COLO668 (cell line): ENCODE data around the gene BAIAP2L2.
"Not testable (repeated sequence)": the region's sequence is repeated elsewhere in the genome, so short reads cannot be mapped to it uniquely, and the experiment has no call there.

Source experiments
- DNase-seq: peaks from one replicate; lab custom pipeline; 2025; ENCODE audit not compliant: unreplicated experiment; lab: John Stamatoyannopoulos, UW

BAIAP2L2 gene

DNA sequence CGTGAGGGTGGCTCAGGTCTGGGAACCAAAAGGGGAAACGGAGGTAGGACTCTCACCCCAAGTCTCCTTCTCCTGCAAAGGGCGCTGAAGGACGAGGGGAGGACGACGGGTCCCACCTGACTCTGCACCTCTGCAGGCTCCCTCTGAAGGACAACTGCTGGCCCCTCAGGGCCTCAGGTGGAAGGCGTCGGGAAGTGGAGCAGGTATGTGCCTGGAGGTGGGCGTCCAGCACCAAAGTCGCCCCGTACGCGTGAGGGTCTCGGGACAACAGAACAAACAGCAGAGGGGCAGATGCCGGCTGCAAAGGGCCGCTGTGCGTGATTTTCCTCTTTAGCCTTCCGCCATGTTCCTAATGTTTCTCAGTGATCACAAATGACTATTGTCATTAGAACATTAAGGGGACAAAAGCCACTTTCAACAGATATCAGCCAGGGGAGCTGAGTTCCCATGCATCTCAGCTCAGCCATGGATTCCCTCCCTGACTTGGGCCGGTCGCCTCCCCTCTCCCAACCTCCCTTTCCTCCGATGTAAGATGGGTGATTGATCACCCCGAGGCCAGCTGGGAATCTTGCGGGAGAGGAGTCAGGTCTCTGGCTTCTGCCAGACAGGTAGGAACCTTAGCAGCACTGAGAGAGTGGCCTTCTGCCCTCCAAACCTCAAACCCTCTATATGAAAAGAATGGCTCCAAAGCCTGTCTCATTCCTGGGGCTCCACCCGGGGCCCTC is 27.3 kb downstream of the BAIAP2L2 start:
- no peak for DNase-seq

DNA sequence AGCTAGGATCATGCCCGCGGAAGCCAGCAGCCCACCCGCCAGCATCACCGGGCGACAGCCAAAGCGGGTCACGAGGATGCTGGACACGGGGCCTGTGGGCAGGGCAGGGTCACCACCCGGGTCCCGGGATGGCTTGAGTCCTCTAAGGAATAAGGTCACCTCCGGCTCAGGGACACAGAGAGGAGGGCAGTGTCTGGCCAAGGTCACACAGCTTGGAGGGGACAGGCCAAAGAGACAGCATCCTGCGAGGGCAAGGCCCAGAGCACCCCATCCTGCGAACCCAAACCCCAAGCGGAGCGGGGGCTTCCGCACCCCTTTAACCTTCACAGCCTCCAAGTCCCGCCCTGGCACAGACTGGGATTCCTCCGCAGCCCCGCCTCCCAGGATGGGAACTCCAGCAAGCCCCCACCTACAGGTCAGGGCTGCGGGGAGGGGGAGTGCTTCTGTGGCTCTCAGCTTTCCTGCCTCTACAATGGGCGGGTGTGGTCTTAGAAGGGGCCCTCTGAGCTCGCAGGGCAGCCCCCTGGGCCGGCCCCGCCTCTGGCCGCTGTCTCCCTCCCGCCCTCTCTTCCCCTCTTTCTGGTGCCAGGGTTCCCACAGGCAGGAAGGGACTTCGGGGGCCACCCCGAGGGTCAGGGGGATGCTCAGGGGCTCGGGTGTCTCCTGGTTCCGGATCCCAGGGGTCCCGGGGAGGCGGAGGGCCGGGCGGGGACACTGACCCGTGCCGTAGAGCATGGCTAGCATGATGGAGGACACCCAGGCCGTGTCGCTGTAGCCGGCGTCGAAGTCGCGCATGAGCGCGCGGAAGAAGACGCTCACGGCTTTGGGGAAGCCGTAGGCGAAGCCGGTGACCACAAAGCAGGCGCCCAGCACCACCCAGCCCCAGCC is 28.3 kb downstream of the BAIAP2L2 start:
- DNase-seq = no peak

GRCh38 chr22:38081636-38081940 is 28.9 kb downstream of the BAIAP2L2 start:
- no peak for DNase-seq

- peak; percentile 78 for DNase-seq
Observed at GRCh38 chr22:38080850-38081635, 29.4 kb downstream of the BAIAP2L2 start.

DNA sequence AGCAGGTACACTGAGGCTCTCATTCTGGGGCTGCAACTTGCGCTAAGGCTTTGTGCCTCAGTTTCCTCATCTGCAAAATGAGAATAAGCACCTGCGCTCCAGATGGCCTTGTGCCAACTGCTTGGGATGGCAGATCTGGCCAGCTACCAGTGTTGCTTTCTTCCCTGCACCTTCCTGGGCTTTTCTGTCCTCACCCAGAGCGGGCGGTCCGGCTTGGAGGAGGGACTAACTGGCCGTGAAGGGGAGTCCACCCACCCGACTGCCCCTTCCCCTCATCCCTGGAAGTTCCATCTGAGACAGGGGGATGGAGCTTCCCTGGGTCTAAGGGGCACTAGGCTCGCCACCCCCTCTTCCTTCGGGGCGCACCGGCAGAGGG is 30.0 kb downstream of the BAIAP2L2 start:
- DNase-seq = no peak

DNA sequence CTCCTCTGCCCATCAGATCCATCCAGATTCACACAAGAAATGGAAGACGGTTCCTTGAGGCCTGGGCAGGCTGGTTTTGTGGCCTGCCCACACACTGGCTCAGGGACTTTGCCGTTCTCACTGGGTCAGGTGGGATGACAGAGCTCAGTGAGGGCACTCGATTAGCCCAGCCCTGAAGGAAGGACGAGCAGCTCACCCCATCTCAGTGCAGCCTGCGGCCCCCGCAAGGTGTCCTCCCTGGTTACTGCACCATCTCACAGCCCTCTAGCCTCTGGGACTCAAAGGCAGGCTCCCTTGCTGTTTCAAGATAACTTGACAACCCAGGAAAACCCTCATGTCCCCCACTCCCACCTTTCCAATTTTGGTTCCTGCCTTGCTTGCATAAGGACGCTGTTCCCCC is 30.7 kb downstream of the BAIAP2L2 start:
- no peak for DNase-seq

GRCh38 chr22:38079208-38079607 is 31.3 kb downstream of the BAIAP2L2 start:
- DNase-seq = not testable (repeated sequence)

DNA sequence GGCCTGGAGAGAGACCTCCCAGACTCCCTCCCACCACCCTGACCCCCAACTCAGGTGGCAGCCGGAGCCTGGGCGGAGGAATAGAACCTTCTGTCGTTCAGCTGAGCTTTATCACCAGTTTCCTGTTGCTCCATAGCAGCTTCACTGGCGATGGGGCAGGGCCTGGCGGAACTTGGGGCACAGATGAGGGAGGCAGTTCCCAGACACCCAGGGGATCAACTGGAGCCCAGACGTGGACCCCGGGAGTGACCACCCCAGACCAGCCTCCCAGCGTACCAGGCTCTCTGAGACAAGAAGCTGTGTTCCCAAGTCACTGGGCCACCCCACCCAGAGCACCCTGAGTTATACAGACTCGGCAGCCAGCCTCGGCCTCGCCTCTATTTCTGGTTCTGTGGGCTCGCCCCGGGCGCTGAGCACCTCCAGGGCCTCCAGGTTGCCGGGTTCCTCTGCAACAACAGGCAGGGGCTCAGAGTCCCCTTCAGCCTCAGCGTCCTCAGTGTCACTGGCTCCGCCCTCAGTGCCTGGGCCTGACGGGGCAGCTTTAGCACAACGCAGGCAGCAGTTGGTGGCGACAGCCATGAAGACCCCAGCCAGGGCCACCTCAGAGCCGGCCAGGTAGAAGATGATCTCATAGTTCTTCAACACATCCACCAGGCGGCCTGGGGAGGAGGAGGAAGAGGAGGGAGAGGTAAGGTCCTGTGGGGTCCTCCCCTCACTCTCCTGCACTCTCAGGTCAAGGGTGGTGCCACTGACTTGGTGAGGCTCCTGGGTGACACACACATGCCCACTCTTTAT is 32.2 kb downstream of the BAIAP2L2 start:
- no peak for DNase-seq

GRCh38 chr22:38077595-38077994 is 32.9 kb downstream of the BAIAP2L2 start:
- no peak for DNase-seq

DNA sequence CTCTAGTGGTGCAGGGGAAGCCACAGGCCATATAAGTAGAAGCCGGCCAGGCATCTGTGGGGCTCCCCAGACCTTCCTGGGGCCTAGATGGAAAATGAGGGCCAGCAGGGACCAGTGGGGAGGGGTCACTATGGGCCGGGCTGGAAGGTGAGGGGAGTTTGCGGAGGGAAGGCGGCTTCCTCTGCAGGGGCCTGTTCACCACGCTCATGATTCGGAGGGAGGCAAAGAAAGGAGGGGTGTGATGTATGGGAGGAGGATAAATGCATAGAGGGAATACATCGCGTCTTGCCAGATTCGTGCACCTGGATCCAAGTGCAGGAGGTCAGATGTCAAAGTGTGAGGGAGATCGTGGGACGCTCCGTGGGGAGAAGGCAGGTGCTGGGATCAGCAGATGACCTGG is 33.4 kb downstream of the BAIAP2L2 start:
- DNase-seq = no peak

- DNase-seq = no peak
Observed at GRCh38 chr22:38075961-38076360, 34.5 kb downstream of the BAIAP2L2 start.

DNA sequence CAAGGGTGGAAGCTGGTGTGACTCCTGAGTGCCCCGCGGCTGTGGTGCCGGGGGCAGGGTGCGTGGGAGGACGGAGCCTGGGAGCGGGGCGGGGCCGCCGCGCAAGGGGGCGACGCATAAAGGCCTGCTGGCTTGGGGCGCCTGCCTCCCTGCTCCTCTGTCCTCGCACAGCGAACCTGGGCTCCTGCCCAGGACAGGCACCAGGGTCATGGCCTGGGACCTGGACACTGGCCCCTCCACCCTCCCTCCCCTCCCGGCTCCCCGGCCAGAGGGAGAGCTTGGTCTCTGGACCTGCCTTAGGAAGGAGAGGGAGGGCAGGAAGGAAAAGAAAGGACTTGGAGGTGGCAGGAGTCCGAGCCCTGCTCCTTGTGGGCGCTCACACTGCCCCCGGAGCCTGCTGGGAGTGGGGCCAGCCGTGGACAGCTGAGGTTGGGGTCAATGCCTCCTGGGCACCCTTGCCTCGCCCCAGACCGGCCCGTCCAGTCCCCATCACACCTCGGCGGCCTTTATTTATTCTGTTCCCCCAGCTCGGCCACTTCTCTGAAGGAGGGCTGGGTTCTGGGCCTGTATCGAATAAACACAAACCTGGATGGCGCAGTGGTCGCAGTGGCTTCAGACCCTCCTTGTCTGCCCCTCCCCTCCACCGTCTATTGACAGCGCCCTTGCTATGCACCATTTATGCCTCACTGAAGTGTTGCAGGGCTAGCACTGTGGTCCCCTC is 35.2 kb downstream of the BAIAP2L2 start:
- DNase-seq = no peak

DNA sequence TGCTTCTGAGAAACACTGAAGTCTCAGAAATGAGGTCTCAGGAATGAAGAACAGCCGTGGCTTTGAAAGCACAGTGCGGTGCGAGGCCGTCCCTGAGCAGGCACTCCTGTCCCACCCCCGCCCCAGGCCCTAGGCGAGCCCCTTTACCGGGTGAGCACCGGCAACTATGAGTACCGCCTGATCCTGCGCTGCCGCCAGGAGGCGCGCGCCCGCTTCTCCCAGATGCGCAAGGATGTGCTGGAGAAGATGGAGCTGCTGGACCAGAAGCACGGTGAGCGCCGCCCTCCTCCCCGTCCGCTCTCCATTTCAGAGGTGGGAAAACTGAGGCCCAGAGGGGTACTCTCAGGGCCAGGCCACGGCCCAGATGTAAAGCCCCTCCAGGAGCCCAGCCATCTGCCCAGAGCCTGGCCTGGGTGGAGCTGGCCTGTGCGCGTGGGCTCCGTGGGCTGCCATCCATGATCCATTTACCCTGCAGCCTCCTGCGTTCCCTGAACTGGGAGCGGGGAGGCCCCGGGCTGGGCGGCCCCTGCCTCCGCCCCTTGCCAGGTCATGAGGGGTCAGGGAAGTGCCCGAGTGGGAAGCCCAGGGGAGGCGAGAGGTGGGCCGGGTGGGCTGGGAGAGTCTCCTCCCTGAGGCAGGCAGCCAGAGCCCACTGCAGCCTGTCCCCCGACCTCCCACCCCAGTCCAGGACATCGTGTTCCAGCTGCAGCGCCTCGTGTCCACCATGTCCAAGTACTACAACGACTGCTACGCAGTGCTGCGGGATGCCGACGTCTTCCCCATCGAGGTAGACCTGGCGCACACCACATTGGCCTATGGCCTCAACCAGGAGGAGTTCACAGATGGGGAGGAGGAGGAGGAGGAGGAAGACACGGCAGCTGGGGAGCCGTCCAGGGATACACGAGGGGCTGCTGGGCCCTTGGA is 36.0 kb downstream of the BAIAP2L2 start:
- DNase-seq = no peak

DNA sequence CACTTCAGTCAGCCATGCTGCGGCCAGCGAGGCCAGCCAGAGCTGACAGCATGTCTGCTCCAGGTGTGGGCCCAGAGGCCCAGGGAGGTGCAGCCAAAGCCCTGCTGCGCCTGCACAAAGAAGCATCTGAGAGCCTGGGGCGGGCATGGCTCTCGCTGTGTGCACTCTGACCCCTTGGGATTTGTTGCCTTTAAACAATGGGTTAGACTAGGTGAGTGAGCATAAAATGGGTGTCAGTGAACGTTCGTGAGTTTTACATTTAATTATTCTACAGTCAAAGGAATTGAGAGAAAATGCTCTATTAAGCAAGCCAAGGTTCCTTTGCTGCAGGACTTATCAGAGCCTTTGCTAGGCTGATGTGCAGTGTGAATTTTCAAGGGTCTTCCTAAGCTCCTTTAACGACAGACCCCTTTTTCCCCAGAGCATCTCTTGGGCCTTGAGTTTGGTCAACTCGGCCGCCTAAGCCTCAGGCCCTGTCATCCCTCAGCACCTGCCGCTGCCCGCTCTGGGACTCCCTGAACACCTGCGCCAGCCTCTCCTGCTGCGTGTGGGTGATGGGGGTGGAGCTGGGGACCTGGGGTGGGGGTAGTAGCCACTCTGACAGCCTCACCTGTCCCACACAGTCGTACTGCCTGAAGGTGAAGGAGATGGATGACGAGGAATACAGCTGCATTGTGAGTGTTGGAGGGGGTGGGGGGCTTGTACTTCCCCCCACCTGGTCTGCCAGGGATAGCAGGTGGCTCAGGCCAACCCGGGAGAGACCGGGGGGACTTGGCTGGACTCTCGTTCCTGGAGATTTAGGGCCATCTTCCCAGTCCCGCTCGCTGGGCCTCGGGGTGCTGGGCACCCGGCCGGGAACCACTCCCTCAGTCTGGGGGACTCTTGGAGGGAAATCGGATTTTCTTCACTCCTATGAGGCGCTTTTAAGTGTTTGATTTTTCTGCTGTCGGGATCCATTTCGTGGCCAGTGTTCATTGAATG is 37.0 kb downstream of the BAIAP2L2 start:
- DNase-seq = peak; percentile 40

- DNase-seq = no peak
Observed at GRCh38 chr22:38072322-38073149, 37.9 kb downstream of the BAIAP2L2 start.

DNA sequence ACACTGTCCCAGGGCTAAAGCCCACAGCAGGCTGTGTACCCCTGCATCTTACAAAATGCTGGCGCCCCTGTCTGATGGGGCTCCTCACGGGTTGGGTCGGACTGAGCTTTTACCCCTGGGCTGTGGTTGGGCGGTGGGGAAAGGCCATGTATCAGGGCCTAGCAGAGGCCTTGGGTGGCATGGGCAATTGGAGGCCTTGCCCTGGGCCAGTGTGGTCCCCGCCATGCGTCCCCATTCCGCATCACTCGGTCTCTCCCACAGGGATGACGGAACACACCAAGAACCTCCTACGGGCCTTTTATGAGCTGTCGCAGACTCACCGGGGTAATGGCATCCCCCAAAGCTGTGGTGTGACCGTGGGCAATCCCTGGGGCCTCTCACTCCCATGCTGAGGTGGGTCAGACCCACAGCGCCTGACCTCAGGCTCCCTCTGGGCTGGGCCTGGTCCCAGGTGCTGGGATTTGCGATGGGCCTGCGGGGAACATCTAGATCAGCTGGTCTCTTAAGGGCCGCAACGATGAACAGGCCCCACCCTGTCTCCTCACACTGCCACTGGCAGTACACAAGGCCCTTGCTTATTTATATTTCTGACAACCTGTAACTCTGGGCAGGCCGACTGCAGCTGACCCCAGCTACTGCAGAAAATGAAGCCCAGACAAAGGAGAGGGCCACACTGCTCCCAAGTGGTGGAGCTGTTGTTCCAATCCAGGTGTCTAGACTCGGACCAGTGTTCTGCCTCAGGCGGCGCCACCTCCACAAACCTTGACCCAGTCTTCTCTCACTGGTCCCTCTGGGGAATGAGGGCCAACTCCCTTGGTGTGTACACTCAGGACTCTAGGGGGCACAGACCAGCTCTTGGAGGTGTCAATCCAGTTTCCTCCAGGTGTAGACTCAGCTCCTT is 38.8 kb downstream of the BAIAP2L2 start:
- no peak for DNase-seq
